ENCODE measurements around the gene PPP2R5E. TPM values are rescaled to one million over a fixed set of nuclear protein-coding genes. Genes with fewer than 3 reads are reported as not detected.

PPP2R5E gene
- total and polyA plus RNA-seq, 2 experiments from 2014 or later: 30.9 to 31.4 TPM

DNA sequence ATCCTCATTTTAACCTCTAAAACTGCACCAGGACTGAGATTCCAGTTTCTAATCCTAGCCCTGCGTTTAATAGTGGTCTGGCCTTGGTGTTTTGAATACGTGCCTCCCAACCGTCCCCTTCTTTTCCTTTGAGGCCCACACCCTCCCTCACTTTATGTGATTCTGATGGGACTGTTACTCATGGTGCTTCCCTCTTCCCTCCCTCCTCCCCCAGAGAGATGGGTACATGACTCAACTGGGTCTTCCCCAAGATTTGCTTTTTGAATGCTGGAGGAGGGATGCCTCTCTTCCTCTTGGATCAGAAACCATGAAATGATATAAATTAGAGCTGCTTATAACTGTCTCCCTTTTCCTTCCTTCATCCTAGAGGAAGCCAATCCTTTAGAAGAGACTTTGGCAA, 8.2 kb upstream of the PPP2R5E start:
- Histone ChIP-seq H2AFZ (no peak overlapping the region), H3K4me2 (no peak overlapping the region), H3K4me3 (no peak overlapping the region), H3K9me3 (ENCODE audit: low read depth) (no peaks in the 10 kb centered on the region), H3K27ac (no peak overlapping the region), H3K36me3 (replicated peaks; ENCODE audit: insufficient read depth, low read depth) (no peaks in the 10 kb centered on the region), H4K20me1 (ENCODE audit: insufficient read depth, poor library complexity, severe bottlenecking) (no peaks in the 10 kb centered on the region), H3K9me2 (replicated peaks; ENCODE audit: insufficient read depth) (no peaks in the 10 kb centered on the region), H3K79me2 (no peaks in the 10 kb centered on the region), H3K4me1 (ENCODE audit: insufficient read depth) (no peaks in the 10 kb centered on the region), H3K27me3 (no peaks in the 10 kb centered on the region)
- 56% methylated on average over 3 of the region's 3 CpGs for WGBS (ENCODE audit: low lambda C conversion rate, missing lambda C conversion rate)
- DNase-seq (ENCODE audit: low spot score): no peak
- TF ChIP-seq EZH2phosphoT487 (IDR thresholded peaks at IDR 0.05; ENCODE audit: low read depth, severe bottlenecking, unreplicated experiment) (no peak), EZH2 (IDR thresholded peaks at IDR 0.05; ENCODE audit: borderline replicate concordance) (no peak), CTCF (IDR thresholded peaks at IDR 0.05; ENCODE audit: poor library complexity) (no peak)

DNA sequence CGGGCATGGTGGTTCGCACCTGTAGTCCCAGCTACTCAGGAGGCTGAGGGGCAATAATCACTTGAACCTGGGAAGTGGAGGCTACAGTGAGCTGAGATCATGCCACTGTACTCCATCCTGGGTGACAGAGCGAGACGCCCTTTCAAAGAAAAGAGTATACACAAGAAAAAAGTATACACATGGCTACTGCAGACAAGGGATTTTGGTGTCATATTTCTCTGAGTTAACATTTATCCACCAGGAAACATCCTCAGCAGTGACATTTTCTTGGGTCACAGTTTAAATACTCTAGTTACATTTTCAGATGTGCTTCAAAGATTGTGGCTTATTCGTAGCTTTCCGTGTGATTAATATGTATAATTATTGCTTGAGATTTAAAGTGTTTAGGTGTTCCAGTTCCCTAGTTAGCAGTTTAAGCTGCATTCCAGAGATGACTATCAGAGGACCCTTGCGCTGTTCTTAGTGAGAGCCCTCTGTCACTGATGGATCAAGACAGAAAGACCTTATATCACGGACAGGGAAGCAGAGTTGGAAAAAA, 4.7 kb upstream of the PPP2R5E start:
- Histone ChIP-seq H4K20me1 (ENCODE audit: insufficient read depth, poor library complexity, severe bottlenecking) (no peaks in the 10 kb centered on the region), H3K4me3 (no peak overlapping the region), H3K4me1 (ENCODE audit: insufficient read depth) (no peaks in the 10 kb centered on the region), H3K79me2 (peaks cover 4% of the 10 kb centered on the region), H3K27ac (no peak overlapping the region), H3K36me3 (replicated peaks; ENCODE audit: insufficient read depth, low read depth) (no peaks in the 10 kb centered on the region), H3K9me3 (ENCODE audit: low read depth) (no peaks in the 10 kb centered on the region), H3K4me2 (no peak overlapping the region), H3K27me3 (no peaks in the 10 kb centered on the region), H2AFZ (no peak overlapping the region), H3K9me2 (replicated peaks; ENCODE audit: insufficient read depth) (no peaks in the 10 kb centered on the region)
- no peak for DNase-seq (ENCODE audit: low spot score)
- TF ChIP-seq EZH2phosphoT487 (IDR thresholded peaks at IDR 0.05; ENCODE audit: low read depth, severe bottlenecking, unreplicated experiment) (no peak), CTCF (IDR thresholded peaks at IDR 0.05; ENCODE audit: poor library complexity) (no peak), EZH2 (IDR thresholded peaks at IDR 0.05; ENCODE audit: borderline replicate concordance) (no peak)
- 73% methylated on average over 8 of the region's 8 CpGs for WGBS (ENCODE audit: low lambda C conversion rate, missing lambda C conversion rate)

- H4K20me1 ChIP-seq (ENCODE audit: insufficient read depth, poor library complexity, severe bottlenecking): peaks cover 16% of the 10 kb centered on the region
- H3K9me2 ChIP-seq (replicated peaks; ENCODE audit: insufficient read depth): no peaks in the 10 kb centered on the region
- no peaks in the 10 kb centered on the region for H3K36me3 ChIP-seq (replicated peaks; ENCODE audit: insufficient read depth, low read depth)
- H3K79me2 ChIP-seq: peaks cover 26% of the 10 kb centered on the region
- TF ChIP-seq CTCF (IDR thresholded peaks at IDR 0.05; ENCODE audit: poor library complexity) (no peak), EZH2phosphoT487 (IDR thresholded peaks at IDR 0.05; ENCODE audit: low read depth, severe bottlenecking, unreplicated experiment) (no peak), EZH2 (IDR thresholded peaks at IDR 0.05; ENCODE audit: borderline replicate concordance) (no peak)
- H3K27me3 ChIP-seq: no peaks in the 10 kb centered on the region
- H3K27ac ChIP-seq: no peak overlapping the region
- no peak overlapping the region for H2AFZ ChIP-seq
- WGBS (ENCODE audit: low lambda C conversion rate, missing lambda C conversion rate): 87% methylated on average over 3 of the region's 3 CpGs
- H3K4me2 ChIP-seq: no peak overlapping the region
- no peak overlapping the region for H3K4me3 ChIP-seq
- no peak for DNase-seq (ENCODE audit: low spot score)
- peaks cover 10% of the 10 kb centered on the region for H3K4me1 ChIP-seq (ENCODE audit: insufficient read depth)
- no peaks in the 10 kb centered on the region for H3K9me3 ChIP-seq (ENCODE audit: low read depth)
Observed at GRCh38 chr14:63545431-63545830, 2.3 kb upstream of the PPP2R5E start.
